Measurements from ENCODE around the gene RAD51B.

DNA sequence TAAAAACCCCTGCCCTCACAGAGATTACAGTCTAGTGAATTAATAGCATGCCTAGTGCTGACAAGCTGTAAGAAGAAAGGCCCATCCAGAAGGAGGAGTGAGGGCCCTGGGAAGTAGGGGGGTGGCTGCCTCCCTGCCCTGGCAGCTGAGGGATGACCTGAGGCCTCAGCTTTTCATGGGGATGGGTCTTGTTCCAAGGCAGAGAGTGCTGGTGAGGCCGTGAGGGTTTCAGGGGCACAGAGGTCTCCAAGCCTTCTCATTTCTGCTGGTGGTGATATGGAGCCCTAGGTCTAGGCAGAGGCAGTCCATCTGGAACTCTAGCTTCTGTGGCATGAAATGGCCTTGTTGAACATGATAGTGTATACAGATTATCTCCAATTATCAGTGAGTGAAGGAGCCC, 858.9 kb downstream of the RAD51B start:
- TF ChIP-seq, protein P1, sequence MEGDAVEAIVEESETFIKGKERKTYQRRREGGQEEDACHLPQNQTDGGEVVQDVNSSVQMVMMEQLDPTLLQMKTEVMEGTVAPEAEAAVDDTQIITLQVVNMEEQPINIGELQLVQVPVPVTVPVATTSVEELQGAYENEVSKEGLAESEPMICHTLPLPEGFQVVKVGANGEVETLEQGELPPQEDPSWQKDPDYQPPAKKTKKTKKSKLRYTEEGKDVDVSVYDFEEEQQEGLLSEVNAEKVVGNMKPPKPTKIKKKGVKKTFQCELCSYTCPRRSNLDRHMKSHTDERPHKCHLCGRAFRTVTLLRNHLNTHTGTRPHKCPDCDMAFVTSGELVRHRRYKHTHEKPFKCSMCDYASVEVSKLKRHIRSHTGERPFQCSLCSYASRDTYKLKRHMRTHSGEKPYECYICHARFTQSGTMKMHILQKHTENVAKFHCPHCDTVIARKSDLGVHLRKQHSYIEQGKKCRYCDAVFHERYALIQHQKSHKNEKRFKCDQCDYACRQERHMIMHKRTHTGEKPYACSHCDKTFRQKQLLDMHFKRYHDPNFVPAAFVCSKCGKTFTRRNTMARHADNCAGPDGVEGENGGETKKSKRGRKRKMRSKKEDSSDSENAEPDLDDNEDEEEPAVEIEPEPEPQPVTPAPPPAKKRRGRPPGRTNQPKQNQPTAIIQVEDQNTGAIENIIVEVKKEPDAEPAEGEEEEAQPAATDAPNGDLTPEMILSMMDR (conservative IDR thresholded peaks at IDR 0.05 in 1 of 2, IDR thresholded peaks at IDR 0.05 in 1 of 2; ENCODE audit: low read depth in 1 of 2, low read length in 2 of 2), result no peak
- TF ChIP-seq EZH2 (IDR thresholded peaks at IDR 0.05; ENCODE audit: low read length, missing control alignments), result no peak
